ENCODE data around the gene NPAS3.

- TF ChIP-seq CTCF (IDR thresholded peaks at IDR 0.05) = no peak
- no peak for TF ChIP-seq POLR2A (IDR thresholded peaks at IDR 0.05)
Measured at GRCh38 chr14:33738029-33738428, 799.4 kb downstream of the NPAS3 start.
